Measurements from ENCODE around the gene ANKRA2.

The ANKRA2 gene

GRCh38 chr5:73565139-73565968, at the start of gene ANKRA2, which contains the start of gene UTP15:
TSS of gene ANKRA2 (minus strand) at chr5:73565639. CDS start at chr5:73562881, 2,758 bp downstream.
TSS of gene UTP15 (plus strand) at chr5:73565743. CDS start at chr5:73567345, 1,602 bp downstream.
- peak; percentile 94 to 95 for DNase-seq

- DNase-seq = no peak
Measured at GRCh38 chr5:73615085-73615484, 49.6 kb upstream of the ANKRA2 start.

- DNase-seq = no peak
Measured at GRCh38 chr5:73612799-73613198, 47.4 kb upstream of the ANKRA2 start.

GRCh38 chr5:73607228-73607627, 41.8 kb upstream of the ANKRA2 start:
- DNase-seq = no peak

- no peak for DNase-seq
Measured at GRCh38 chr5:73606206-73606753, 40.8 kb upstream of the ANKRA2 start.

- DNase-seq = no peak
Measured at GRCh38 chr5:73605223-73606087, 40.0 kb upstream of the ANKRA2 start.

- no peak for DNase-seq
Measured at GRCh38 chr5:73603998-73604397, 38.6 kb upstream of the ANKRA2 start.

- no peak for DNase-seq
Measured at GRCh38 chr5:73599380-73599779, 33.9 kb upstream of the ANKRA2 start.

GRCh38 chr5:73596705-73597328, 31.4 kb upstream of the ANKRA2 start:
- no peak for DNase-seq

- DNase-seq = no peak
Measured at GRCh38 chr5:73592551-73592950, 27.1 kb upstream of the ANKRA2 start.

GRCh38 chr5:73591698-73592501, 26.5 kb upstream of the ANKRA2 start:
- no peak for DNase-seq

GRCh38 chr5:73591102-73591695, 25.8 kb upstream of the ANKRA2 start:
- peak in 1 of 2 donors; percentile 63 for DNase-seq

GRCh38 chr5:73587923-73588322, 22.5 kb upstream of the ANKRA2 start:
- no peak for DNase-seq

GRCh38 chr5:73582285-73583145, 17.1 kb upstream of the ANKRA2 start:
- DNase-seq = no peak

- DNase-seq = no peak
Measured at GRCh38 chr5:73565969-73566547, 619 bp upstream of the ANKRA2 start.

- no peak for DNase-seq
Measured at GRCh38 chr5:73564675-73565074, 764 bp downstream of the ANKRA2 start.

- no peak for DNase-seq
Measured at GRCh38 chr5:73564018-73564417, 1.4 kb downstream of the ANKRA2 start.

GRCh38 chr5:73558950-73559349, 6.5 kb downstream of the ANKRA2 start:
- DNase-seq = no peak

- DNase-seq = no peak
Measured at GRCh38 chr5:73552642-73553041, 12.8 kb downstream of the ANKRA2 start.

GRCh38 chr5:73550016-73550415, 15.4 kb downstream of the ANKRA2 start:
- no peak for DNase-seq
